Brain microvascular endothelial cell (primary cell): ENCODE measurements around the gene TRPC5OS.

ENCODE experiments used
- DNase-seq: peaks from one replicate; pipeline ENCODE4 v3.0.0-alpha.2; 2020
- H3K27ac ChIP-seq: fragments of 250-450 bp; sonication (Bioruptor Pico); 2 replicates; pipeline ENCODE4 v1.5.1; 2020; ENCODE audit warnings: mild to moderate bottlenecking, moderate library complexity
- H3K27me3 ChIP-seq: fragments of 250-450 bp; sonication (Bioruptor Pico); replicated peaks from 2 replicates; pipeline ENCODE4 v1.5.1; 2020; ENCODE audit warnings: mild to moderate bottlenecking
- H3K36me3 ChIP-seq: fragments of 250-450 bp; sonication (Bioruptor Pico); replicated peaks from 2 replicates; pipeline ENCODE4 v1.5.1; 2020; ENCODE audit warnings: mild to moderate bottlenecking
- H3K4me3 ChIP-seq: 2 replicates; pipeline ENCODE4 v1.5.1; 2011; ENCODE audit warnings: low read depth, mild to moderate bottlenecking, control low read depth, low read length, moderate library complexity
- in situ Hi-C: cut with HindIII; loops from 2 replicates; pipeline ENCODE4 v1.10.0; 2017; ENCODE audit warnings: low sequenced_read_pairs, low pct_ligation_motif_present
- TF ChIP-seq, protein P1 (sequence below): IDR thresholded peaks from 2 replicates; pipeline ENCODE4 v1.5.1; 2011; ENCODE audit warnings: low read depth, mild to moderate bottlenecking, moderate library complexity, low read length, control low read depth, inconsistent platforms; ENCODE audit errors: missing control alignments

Gene TRPC5OS

DNA sequence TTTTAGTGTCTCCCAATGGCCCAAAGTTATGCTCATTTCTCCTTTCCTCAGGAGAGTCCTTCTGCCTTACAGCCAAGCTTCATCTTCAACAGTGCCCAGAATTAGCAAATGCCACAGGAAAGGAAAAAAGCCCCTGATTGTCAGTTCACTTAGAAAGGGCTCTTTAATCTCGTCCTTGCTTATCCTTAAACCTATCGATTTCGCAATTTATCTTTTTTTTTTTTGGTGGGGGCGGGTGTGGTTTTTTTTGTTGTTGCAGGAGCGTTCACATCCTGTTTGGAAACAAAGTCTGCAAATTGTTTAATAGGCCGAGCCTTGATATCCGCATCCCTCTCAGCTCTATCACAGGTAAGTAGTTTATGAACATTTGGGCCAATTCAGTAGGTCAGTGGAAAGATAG lies 20.2 kb downstream of the TRPC5OS start:
- DNase-seq, result no peak
- in situ Hi-C loops, result no loop called here
- Histone ChIP-seq H3K27me3 (no peaks in the 10 kb centered on the region), H3K27ac (no peak overlapping the region), H3K36me3 (no peaks in the 10 kb centered on the region), H3K4me3 (no peak overlapping the region)
- TF ChIP-seq, protein P1, sequence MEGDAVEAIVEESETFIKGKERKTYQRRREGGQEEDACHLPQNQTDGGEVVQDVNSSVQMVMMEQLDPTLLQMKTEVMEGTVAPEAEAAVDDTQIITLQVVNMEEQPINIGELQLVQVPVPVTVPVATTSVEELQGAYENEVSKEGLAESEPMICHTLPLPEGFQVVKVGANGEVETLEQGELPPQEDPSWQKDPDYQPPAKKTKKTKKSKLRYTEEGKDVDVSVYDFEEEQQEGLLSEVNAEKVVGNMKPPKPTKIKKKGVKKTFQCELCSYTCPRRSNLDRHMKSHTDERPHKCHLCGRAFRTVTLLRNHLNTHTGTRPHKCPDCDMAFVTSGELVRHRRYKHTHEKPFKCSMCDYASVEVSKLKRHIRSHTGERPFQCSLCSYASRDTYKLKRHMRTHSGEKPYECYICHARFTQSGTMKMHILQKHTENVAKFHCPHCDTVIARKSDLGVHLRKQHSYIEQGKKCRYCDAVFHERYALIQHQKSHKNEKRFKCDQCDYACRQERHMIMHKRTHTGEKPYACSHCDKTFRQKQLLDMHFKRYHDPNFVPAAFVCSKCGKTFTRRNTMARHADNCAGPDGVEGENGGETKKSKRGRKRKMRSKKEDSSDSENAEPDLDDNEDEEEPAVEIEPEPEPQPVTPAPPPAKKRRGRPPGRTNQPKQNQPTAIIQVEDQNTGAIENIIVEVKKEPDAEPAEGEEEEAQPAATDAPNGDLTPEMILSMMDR, result no peak

DNA sequence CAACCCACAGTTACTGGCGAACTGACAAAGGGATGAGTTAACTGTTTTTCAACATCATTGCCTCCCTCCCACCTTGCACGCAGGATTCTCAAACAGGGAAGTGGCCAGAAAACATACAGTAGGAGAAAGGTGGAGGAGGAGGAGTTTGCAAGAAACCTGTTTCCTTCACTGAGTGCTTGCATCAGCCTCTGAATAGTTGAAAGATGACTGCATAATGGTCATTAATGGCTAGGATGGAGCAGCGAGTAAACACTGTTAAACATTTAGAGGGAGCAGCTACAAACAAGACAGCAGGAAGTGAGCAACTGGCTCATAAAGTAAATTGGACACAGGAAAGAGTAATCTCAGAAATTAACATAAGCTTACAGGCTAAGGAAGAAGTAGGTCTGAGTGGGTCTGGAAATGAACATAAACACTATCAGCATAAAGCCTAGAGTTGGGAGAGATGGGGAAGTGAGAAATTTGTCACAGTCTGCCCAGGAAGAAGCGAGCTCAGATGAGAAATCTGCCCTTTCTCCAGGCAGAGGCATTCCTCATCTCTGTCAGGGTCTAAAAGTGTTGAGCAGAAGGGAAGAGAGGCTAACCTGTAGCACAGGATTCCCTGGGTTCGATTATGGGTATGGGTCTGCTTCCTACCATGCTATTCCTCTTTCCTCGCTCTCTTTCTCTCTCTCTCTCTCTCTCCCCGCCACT lies 38.6 kb downstream of the TRPC5OS start:
- in situ Hi-C loops, result no loop called here
- Histone ChIP-seq H3K4me3 (no peak overlapping the region), H3K36me3 (no peaks in the 10 kb centered on the region)

DNA sequence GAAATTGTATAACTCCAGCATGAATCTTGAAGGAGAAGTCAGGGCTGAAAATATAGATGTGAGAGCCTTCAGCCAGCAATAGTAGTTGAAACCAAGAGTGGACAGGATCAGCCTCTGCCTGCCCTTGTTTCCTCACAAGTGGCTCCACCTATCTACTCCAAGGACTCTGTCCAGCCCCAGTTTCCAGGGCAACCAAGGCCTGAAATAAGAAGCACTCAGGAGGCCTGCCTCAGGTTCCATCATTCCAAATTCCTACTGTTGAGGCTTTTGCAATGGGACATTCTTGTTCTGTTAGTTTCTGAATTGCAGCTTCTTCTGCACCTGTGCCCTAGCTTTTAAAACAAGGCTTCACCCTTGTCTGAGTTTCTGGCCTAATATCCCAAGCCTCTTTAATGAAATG lies 41.6 kb downstream of the TRPC5OS start:
- TF ChIP-seq, protein P1, result no peak
- no peak overlapping the region for H3K27ac ChIP-seq
- H3K36me3 ChIP-seq, result no peaks in the 10 kb centered on the region
- no peaks in the 10 kb centered on the region for H3K27me3 ChIP-seq
- no peak for DNase-seq
- in situ Hi-C loops, result no loop called here
- H3K4me3 ChIP-seq, result no peak overlapping the region

More for the DNA sequence above, 38.6 kb downstream of the TRPC5OS start:
- Histone ChIP-seq H3K27me3 (no peaks in the 10 kb centered on the region), H3K27ac (no peak overlapping the region)
- DNase-seq, result no peak
- TF ChIP-seq, protein P1, result no peak

DNA sequence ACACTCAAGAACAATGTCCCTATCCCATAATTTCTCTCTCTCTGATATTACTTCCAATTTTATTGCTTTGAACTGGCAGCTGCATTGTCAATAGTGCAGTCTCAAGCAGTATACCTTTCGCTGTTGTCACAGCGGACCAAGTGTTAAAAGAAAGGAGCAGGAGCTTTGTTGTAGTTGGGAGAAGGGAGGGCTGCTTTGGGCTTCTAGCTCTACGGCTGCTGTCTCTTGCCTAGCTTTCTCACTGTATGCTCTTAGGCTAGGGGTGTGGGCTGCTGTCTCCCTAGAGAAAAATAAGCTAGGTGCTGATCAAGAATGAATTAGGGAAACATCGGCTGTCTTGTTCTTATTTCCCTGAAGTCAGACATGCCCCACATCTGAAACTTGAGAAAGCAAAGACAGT lies 52.5 kb downstream of the TRPC5OS start:
- Histone ChIP-seq H3K27ac (no peak overlapping the region), H3K36me3 (no peaks in the 10 kb centered on the region), H3K27me3 (no peaks in the 10 kb centered on the region), H3K4me3 (no peak overlapping the region)
- in situ Hi-C loops, result no loop called here
- DNase-seq, result no peak
- TF ChIP-seq, protein P1, result no peak
